ENCODE results near the gene NOS1. TPM values are rescaled to one million over a fixed set of nuclear protein-coding genes. Genes with fewer than 3 reads are reported as not detected.

NOS1 gene
- total and polyA plus RNA-seq, 10 donors = 0.03 to 0.22 (median 0.04) TPM; not detected in 6

- intact Hi-C loops (cut with DNase I; ENCODE audit: low total_unique reads) = no loop called here
- Histone ChIP-seq H3K27ac (peak overlapping the region; percentile 61 to 89 (median 83)), H3K27me3 (replicated peaks in 1 of 7) (no peaks in the 10 kb centered on the region), H3K4me1 (peaks cover 3 to 55% (median 29%) of the 10 kb centered on the region in 6 donors), H3K36me3 (peaks cover 0 to 33% (median 23%) of the 10 kb centered on the region in 6 donors), H3K4me3 (peak overlapping the region; percentile 78 to 93 (median 84)), H3K9me3 (peaks cover 0 to 5% (median 0%) of the 10 kb centered on the region in 8 donors)
- WGBS, 5 donors = 0 to 1% (median 0%) methylated on average over 14 to 52 of the region's 52 CpGs
- no peak for TF ChIP-seq POLR2AphosphoS5 (IDR thresholded peaks at IDR 0.05)
- TF ChIP-seq CTCF (IDR thresholded peaks at IDR 0.05 in 8 of 11, conservative IDR thresholded peaks at IDR 0.05 in 3 of 11) = no peak
- no peak for TF ChIP-seq POLR2A (IDR thresholded peaks at IDR 0.05)
- DNase-seq = peak; percentile 89
Observed at GRCh38 chr12:117189725-117190209, 171.7 kb downstream of the NOS1 start.

GRCh38 chr12:117188961-117189724 is 172.3 kb downstream of the NOS1 start:
- peak overlapping the region; percentile 29 to 89 (median 83) for H3K27ac ChIP-seq
- peaks cover 0 to 39% (median 29%) of the 10 kb centered on the region in 6 donors for H3K36me3 ChIP-seq
- 43 to 56% (median 53%) methylated on average over 25 of the region's 25 CpGs for WGBS, 5 donors
- H3K4me3 ChIP-seq = peak overlapping the region; percentile 78 to 93 (median 84)
- H3K27me3 ChIP-seq (replicated peaks in 1 of 7) = no peaks in the 10 kb centered on the region
- peaks cover 3 to 55% (median 29%) of the 10 kb centered on the region in 6 donors for H3K4me1 ChIP-seq
- H3K9me3 ChIP-seq = peaks cover 0 to 5% (median 0%) of the 10 kb centered on the region in 8 donors
- DNase-seq = no peak
- intact Hi-C loops (cut with DNase I; ENCODE audit: low total_unique reads) = no loop called here
- TF ChIP-seq CTCF (IDR thresholded peaks at IDR 0.05 in 8 of 11, conservative IDR thresholded peaks at IDR 0.05 in 3 of 11) (no peak), POLR2AphosphoS5 (IDR thresholded peaks at IDR 0.05) (no peak), POLR2A (IDR thresholded peaks at IDR 0.05) (no peak)

GRCh38 chr12:117188121-117188665 is 173.2 kb downstream of the NOS1 start:
- no peak for DNase-seq
- peaks cover 0 to 49% (median 35%) of the 10 kb centered on the region in 6 donors for H3K36me3 ChIP-seq
- WGBS, 5 donors = 92 to 95% (median 93%) methylated on average over 12 of the region's 12 CpGs
- TF ChIP-seq POLR2A (IDR thresholded peaks at IDR 0.05) (no peak), CTCF (IDR thresholded peaks at IDR 0.05 in 8 of 11, conservative IDR thresholded peaks at IDR 0.05 in 3 of 11) (no peak), POLR2AphosphoS5 (IDR thresholded peaks at IDR 0.05) (no peak)
- H3K9me3 ChIP-seq = no peaks in the 10 kb centered on the region
- intact Hi-C loops (cut with DNase I; ENCODE audit: low total_unique reads) = no loop called here
- H3K4me3 ChIP-seq = peak overlapping the region in 4 of 8 donors; percentile 80 to 93 (median 85)
- H3K4me1 ChIP-seq = peaks cover 3 to 55% (median 29%) of the 10 kb centered on the region in 6 donors
- no peaks in the 10 kb centered on the region for H3K27me3 ChIP-seq (replicated peaks in 1 of 7)
- peak overlapping the region in 2 of 8 donors; percentile 86 to 87 for H3K27ac ChIP-seq

- whole genome bisulfite sequencing, 5 donors = 57 to 89% (median 72%) methylated on average over 4 of the region's 4 CpGs
- Histone ChIP-seq H3K27ac (peak overlapping the region in 2 of 8 donors; percentile 0 to 86), H3K4me1 (peaks cover 3 to 55% (median 29%) of the 10 kb centered on the region in 6 donors), H3K9me3 (no peaks in the 10 kb centered on the region), H3K4me3 (no peak overlapping the region), H3K27me3 (replicated peaks in 1 of 7) (no peaks in the 10 kb centered on the region), H3K36me3 (peaks cover 0 to 56% (median 42%) of the 10 kb centered on the region in 6 donors)
- TF ChIP-seq POLR2A (IDR thresholded peaks at IDR 0.05) (no peak), CTCF (IDR thresholded peaks at IDR 0.05 in 8 of 11, conservative IDR thresholded peaks at IDR 0.05 in 3 of 11) (no peak), POLR2AphosphoS5 (IDR thresholded peaks at IDR 0.05) (no peak)
- DNase-seq = no peak
- intact Hi-C loops (cut with DNase I; ENCODE audit: low total_unique reads) = no loop called here
Observed at GRCh38 chr12:117187421-117187820, 174.0 kb downstream of the NOS1 start.
